ENCODE results near the gene PTGES.
"Not testable (repeated sequence)": the region's sequence is repeated elsewhere in the genome, so short reads cannot be mapped to it uniquely, and the experiment has no call there.

PTGES gene

DNA sequence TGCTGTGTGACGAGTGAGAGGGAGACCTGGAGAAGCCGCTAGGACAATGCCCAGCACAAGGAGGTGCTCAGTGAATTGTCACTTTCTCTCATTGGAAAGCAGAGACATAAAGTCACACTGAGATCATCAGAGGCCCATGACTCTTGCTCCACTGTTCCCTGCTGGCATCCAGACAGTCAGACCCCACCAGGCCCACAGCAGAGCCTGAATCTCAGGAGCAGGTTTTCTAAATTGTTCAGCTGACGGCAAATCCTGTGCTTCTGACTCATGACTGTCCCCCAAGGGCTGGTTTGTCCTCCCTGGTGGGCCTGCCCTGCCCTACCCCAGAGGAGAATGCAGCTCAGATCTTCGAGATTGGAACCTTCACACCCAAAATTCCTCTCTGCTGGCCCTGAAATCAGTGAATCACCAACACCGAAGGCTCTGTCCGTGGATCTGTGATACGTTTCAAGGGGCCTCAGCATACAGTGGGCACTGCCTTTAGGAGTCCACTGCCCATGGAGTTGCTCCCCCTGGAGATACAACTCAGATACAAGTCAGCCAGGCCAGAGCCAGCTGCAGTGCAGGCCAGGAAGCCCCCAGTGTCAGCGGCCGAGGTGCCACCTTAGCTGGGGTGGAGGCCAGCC, 2.7 kb downstream of the PTGES start:
- peak; percentile 72 for DNase-seq (ENCODE audit: low read depth)
- H3K4me3 ChIP-seq (ENCODE audit: low read depth, low read length): peak overlapping the region; percentile 81
- TF ChIP-seq CTCF (conservative IDR thresholded peaks at IDR 0.05; ENCODE audit: low read depth, low read length): peak; percentile 11

DNA sequence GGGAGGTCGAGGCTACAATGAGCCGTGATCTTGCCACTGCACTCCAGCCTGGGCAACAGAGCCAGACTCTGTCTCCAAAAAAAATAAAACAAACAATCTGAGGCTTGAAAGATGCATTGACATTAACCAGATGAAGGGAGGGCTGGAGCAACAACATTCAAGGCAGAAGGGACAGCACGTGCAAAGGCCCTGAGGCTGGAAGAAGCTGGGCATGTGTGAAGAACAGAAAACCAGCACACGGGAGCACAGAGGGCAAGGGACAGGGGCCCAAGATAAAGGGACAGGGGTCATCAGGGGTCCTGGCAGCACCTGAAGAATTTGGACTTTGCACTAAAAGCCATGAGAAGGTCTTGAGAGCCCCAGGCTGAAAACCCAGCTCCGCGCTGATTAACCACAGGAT, 3.3 kb downstream of the PTGES start:
- TF ChIP-seq CTCF (conservative IDR thresholded peaks at IDR 0.05; ENCODE audit: low read depth, low read length): no peak
- H3K4me3 ChIP-seq (ENCODE audit: low read depth, low read length): no peak overlapping the region
- no peak for DNase-seq (ENCODE audit: low read depth)

DNA sequence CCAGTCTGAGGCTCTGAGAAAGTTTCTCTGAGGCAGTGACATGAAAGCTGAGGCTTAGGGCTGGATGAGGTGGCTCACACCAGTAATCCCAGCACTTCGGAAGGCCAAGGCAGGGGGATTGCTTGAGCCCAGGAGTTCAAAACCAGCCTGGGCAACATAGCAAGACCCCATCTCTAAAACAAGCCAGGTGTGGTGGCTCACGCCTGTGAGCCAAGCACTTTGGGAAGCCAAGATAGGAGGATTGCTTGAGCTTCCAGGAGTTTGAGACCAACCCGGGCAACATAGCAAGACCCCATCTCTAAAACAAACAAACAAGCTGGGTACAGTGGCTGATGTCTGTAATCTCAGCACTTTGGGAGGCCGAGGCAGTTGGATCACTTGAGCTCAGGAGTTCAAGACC, 3.8 kb downstream of the PTGES start:
- DNase-seq (ENCODE audit: low read depth); H3K4me3 ChIP-seq (ENCODE audit: low read depth, low read length): not testable (repeated sequence)

GRCh38 chr9:129748249-129748648, 4.6 kb downstream of the PTGES start:
- H3K4me3 ChIP-seq (ENCODE audit: low read depth, low read length): no peak overlapping the region
- DNase-seq (ENCODE audit: low read depth): peak; percentile 44
- no peak for TF ChIP-seq CTCF (conservative IDR thresholded peaks at IDR 0.05; ENCODE audit: low read depth, low read length)

DNA sequence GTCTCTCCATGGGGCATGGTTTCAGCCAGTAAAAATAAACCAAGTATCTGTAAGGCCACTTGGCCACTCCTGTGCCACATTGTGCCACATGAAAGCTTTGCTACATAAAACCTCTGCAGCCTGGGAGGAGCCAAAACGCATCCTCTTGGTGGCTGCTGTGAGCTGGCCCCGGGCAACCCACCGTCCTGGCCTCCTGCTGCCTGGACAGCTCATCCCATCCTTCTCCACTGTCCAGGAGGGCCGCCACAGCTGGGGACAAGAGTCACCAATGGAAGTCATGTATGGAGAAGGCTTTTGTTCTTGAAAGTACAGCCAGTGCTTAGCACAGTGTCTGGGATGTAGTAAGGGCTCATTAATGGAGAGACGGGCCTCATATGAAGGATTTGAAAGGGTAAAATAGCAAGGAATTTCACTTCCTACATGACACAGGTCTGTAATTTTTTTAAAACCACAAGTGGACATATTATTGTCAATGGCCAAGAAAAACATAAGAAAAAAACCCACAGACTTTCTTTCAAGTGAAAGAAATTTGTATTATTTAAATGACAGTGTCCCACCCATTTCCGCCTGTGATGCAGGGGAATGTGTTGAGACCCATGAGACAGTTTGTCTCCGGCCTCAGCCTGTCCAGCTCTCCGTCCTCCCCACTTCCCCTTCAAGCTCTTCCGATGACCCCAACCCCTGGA, 6.6 kb downstream of the PTGES start:
- peak; percentile 77 for DNase-seq (ENCODE audit: low read depth)

DNA sequence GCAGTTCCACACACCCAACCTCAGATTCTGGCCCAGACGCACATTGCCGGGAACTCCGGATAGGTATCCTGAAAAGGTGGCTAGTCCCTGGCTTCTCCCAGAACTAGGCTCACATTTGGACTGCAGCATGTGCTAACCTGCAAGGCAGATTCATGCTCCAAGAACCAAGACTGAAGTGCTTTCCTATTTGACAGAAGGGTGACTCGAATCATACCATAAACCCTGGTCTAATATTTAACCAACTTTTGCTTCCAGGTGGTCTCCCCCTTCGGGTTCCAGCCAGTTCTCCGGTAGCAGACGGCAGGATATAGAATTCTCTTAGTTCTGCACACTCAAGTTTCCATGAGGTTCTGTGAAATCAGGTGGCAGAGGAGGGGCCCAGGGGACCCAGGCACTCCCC, 7.6 kb downstream of the PTGES start:
- TF ChIP-seq CTCF (conservative IDR thresholded peaks at IDR 0.05; ENCODE audit: low read depth, low read length): no peak
- no peak for DNase-seq (ENCODE audit: low read depth)
- no peak overlapping the region for H3K4me3 ChIP-seq (ENCODE audit: low read depth, low read length)

More for the DNA sequence above, 6.6 kb downstream of the PTGES start:
- H3K4me3 ChIP-seq (ENCODE audit: low read depth, low read length): no peak overlapping the region
- no peak for TF ChIP-seq CTCF (conservative IDR thresholded peaks at IDR 0.05; ENCODE audit: low read depth, low read length)

DNA sequence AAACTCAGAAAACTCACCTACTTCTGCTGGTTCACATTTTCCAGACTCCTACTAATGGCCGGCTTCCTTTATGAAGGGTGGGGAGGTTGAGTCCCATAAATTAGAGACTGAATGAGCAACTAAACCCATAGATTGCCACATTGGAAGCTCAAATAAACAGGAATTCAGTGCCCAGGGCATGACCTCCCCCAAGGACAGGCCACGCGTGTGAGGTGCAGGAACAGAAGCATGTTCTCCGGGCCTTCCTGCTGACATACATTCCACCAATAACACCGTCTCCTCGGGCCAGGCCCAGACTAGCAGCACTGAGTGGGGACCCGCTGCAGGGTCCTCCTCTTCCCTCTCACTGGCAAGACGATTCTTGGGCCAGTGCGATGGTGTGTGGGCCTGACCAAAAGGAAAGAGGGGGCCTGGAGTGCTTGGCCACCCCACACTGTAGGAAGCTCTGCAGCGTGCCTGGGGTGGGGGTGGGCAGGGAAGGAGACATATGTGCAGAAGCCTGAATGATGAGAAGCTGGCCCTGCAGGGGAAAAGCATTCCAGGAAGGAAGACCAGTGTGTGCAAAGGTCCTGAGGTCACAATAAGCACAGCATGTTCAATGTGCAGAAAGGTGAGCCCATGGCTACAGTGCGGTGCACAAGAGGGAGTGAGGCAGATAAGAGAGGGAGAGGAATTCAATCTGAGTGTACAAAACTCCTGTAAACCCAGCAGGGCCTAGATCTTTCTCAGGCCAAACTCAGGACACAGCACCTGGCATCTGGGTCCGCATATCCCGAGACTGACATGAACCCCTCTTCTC, 12.0 kb downstream of the PTGES start:
- no peak overlapping the region for H3K4me3 ChIP-seq (ENCODE audit: low read depth, low read length)
- DNase-seq (ENCODE audit: low read depth): no peak
- no peak for TF ChIP-seq CTCF (conservative IDR thresholded peaks at IDR 0.05; ENCODE audit: low read depth, low read length)

Measured in choroid plexus epithelial cell (primary cell).